Activated CD4-positive, CD25-positive, alpha-beta regulatory T cell (primary cell): ENCODE results near the gene GRIN2C.

Source experiments
- DNase-seq, 4 experiments: peaks; one replicate each; lab custom pipeline; 2025; lab: John Stamatoyannopoulos, UW

Gene GRIN2C

DNA sequence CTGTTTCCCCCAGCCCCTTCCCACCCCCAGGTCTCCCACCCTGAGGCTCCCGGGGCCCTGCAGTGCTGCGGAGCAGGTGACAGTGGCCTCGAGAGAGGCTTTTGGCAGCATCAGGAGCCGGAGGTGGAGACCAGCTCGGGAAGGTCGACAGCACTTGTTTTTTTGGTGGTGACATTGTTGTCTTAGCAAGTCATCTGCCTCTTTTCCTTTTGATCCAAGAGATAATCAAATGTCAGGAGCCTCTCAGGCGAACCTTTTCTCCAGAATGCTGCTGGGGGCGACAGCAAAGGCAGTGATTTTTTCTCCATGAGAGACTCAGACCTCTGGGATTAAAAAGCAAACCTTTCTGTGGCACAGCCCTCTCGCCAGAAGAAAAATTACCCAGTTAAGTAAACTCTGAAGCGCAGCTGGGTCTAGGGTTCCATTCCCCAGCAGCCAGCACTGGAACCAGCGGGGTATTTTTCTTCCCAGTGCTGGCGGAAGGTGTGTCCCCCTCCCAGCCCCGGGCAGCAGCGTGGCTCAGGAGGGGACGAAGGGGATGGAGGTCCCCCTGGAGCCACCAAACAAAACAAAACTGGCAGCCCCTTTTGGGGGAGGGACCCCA is 37.2 kb downstream of the GRIN2C start:
- no peak for DNase-seq

DNA sequence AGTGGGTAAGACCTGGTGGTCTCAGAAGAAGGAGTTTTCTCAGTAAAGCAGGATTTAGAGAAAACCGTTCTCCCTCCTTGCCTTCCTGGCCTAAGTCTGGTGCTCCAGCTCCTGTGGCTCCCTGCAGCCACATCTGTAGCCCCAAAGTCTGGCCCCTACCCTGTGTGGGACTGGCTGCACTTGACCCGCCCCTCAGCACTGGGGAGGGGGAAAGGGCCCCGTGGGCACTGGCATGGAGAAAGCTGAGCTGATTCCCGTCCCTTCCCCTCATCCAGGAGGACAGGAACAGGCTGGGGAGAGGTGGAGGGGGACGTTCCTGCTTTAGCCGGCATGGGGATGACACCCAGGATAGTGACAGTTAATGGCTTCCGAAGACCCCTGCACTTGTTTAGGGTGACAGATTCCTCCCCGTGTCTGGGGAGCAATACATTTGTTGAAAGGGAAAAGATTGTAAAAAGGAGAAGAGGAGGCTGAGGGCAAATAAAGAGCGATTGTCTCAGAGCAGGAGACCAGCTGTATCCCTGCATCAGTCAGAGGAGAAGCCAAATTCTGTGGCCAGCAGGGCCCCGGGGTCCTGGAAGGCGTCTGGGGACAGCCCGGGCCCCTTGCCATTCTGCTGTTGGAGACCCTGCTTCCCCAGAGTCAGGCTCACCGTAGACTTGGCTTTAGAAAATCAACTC is 37.9 kb downstream of the GRIN2C start:
- no peak for DNase-seq

DNA sequence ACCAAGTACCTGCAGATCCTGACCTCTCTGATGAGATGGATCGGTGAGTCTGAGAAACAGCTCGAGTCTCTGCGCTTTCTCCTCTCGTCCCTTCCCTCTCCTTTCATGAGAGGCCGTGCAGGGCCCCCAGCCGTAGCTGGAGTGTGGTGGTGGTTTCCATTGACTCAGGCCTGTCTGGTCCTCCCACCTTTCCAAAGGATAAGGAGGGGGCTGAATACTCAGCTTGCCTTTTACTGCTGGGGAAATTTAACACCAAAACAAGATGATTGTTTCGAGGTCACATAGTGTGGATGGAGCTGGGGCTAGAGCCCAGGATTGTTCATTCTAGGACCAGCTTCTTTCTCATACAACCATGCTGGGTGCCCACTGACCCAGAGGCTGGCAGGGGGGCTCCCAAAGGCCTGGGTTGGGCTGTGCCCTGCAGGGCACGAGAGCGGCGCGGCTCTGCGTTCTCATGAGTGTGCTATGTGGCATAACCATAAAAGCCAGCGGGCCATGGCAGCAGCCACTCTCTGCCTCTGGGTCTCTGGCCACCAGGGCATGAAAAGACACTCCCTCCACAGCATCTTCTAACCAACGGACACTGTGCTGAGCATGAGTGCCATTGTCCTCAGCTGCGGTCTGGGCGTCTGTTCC is 39.8 kb downstream of the GRIN2C start:
- no peak for DNase-seq

DNA sequence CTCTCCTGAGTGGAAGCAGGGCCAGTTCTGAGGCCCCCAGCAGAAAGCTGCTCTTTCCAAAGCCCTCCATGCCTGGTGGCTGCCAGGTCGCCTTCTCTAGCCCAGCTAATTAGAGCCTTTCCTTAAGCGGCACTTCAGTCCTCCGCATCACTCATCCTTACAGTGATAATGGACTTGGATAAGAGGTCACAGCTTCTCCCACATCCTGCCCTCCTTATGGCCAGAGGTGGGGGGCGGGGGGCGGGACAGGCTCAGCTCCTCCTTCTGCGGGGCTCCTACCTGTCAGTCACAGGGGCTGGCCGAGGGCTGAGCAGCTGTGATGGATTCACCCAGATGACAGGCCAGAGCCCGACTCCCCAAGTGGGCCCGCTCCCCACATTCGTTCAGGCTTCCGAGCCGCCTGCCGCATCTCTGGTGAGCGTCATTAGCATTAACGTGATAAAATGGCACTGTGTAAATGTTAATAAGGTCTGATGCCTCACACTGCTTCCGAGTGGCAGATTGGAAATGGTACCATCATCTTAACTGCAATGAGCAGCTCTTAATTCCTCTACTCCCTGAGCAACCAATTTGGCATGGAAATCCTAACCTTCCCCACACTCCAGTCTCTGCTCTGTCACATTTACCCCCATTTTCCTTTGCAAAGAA is 41.3 kb downstream of the GRIN2C start:
- no peak for DNase-seq

DNA sequence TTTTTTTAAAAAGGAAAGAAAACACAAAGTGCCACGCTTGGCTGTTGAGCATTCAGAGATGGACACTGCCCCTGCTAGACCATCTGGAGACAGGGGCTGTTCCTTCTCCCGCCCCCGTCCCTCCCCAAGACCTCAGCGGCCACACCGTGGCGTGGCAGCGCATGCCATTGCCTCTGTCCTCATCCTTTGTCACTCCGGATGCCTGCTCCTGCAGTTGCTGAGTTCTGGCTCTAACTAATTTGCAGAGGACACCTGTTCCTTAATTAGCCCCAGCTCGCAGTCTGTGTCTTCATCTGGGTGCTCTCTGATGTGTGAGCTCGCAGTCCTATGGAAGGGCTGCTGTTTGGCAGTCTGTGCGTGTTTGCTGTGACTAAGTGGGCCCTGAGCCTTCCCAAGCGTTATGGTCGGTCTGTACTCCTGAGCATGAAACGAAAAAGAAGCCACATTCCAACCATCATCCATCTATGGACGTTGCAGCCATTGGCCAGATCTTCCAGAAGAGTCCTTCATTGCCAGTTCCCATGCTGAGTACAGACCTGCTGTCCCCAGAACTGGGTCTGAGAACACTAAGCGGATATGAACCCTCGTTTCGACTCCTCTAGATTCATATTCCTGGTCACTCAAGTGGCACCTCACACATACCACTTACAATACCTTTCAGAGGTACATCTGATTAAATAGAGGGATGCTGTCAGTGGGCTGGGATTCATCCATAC is 42.6 kb downstream of the GRIN2C start:
- DNase-seq: no peak

DNA sequence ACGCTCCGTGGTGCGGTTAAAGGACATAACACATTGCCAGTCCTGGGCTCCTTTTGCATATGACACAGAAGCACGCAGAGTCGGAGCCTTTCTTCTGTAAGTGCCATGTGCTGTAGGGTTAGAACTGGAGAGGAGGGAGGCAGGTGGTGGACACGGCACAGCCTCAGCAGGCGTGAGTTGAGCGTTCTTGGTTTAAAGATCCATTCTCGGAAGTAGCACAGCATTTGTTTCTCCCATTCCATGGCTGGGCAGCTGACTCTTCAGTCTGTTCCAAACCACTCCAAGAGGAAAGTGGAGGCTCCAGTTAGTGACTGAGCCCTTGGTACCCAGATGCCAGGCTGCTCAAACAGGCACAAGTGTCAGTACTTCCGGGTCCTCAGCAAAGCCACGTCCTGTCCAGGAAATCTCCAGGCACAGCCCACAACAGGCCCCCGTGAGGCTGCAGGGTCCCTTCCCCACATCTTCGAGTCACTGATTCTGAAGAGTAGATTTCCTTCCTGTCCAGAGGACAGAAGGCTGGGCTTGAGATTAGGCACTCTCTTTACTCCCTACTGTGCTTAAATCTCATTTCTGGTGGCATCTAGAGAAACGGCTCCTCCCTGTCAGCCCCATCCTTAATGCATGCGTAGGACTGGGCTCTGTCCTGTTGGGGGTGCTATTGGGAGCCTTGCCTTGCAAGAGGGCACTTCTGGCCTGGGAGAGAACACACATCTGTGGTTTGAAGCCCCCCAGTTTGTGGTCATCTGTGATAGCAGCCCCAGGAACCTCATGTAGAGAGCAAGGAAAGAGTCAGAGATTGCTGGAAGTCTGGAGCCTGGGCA is 43.9 kb downstream of the GRIN2C start:
- DNase-seq: no peak

DNA sequence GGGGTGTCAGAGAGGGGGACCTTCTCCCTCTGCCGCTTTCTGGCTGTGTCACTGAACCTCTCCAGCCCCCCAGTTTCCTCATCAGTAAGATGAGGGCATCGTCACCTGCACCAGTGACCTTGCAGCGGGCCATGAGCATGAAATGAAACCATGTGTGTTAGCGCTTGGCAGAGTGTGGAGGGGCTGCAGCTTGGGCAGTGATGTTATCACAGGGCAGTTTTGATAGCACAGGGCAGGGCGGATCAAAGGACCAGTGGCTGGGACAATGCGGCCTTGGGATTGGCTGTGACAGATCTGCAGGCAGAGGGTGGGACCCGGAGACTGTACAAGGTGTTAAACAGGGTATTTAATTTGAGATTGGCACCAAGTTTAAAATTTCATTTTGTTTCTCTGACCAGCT is 44.6 kb downstream of the GRIN2C start:
- DNase-seq: no peak

DNA sequence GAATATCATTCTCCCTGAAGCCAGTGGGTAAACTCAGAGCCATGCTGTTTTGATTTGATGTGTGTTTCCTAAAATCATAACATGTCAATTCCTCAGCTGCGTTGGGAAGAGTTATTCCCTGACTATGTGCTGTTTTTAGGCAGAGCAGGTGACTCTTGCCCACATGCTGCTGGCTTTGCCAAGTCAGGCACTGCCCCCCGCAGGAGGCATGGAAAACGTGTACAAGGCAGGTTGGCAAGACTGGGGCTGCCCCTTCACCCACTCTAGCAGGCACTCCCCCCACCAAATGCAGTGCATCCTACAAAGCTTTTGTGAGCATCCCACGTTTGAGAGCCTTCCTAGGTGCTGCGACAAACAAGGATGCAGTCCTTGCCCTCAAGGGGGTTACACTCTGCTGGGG is 45.2 kb downstream of the GRIN2C start:
- DNase-seq: no peak

DNA sequence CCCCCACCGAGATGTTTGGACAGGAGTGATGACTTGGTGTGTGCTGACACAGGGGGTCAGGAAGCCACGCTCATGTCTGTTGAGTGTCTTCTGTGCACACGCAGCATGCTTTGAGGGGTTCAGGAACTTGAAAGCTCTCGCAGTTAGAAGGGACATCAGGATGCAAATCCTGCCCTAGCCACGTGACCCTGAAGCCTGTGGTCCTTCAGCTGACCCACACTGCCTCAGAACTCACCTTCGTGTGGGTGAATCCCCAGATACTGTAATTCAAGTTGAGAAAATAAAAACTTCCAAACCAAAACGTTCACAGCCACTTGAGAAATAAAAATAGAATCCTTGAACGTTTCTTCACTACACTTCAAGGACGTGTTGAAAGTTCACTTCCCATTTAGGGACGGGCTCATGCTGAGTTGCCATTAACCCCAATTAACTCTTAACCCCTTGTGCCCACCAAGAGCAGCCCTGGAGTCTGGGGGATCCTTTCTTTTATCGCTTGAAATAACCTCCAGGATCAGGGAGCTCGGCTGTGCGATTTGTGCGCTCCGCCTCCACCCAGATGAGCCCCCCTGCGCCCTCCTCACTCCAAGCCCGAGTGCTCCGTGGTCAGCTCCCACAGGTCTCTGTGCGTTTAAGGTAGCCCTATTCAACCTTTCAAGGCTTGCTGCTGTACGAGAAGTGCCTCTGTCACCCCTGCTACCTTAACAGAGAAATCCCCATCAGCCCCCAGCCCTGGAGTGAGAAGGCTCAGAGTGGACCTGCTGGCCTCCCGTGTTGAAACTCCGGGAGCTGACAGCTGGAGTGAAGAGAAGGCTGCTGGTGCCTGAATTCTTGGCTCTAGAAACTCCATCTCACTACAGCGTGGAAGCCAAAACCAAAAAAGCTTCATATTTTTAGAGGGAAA is 47.3 kb downstream of the GRIN2C start:
- DNase-seq: no peak

DNA sequence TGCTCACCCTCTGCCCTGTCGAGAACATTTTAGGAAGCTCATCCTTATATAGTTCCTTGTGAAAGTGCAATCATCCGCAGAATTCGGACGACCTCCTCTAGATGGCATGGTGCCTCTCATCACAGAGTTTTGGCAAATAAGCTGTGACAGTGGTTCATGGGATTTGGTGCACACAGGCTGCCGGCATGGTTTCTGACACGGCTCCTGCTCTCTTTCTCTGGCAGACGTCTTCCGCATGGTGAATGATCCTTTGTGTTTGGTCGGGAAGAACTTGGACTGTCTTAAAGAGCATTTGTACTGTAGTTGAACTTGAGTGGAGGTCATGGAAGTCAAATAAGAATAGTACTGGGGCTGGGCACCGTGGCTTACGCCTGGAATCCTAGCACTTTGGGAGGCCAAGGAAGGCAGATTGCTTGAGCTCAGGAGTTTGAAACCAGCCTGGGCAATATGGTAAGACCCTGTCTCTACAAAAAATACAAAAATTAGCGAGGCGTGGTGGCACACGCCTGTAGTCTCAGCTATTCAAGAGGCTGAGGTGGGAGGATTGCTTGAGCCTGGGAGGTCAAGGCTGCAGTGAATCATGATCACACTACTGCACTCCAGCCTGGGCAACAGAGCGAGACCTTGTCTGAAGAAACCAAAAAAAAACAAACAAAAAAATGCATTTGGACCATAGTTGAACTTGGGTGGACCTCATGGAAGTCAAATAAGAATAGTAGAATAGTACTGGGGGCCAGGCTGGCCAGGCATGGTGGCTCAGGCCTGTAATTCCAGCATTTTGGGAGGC is 48.8 kb downstream of the GRIN2C start:
- DNase-seq: no peak

DNA sequence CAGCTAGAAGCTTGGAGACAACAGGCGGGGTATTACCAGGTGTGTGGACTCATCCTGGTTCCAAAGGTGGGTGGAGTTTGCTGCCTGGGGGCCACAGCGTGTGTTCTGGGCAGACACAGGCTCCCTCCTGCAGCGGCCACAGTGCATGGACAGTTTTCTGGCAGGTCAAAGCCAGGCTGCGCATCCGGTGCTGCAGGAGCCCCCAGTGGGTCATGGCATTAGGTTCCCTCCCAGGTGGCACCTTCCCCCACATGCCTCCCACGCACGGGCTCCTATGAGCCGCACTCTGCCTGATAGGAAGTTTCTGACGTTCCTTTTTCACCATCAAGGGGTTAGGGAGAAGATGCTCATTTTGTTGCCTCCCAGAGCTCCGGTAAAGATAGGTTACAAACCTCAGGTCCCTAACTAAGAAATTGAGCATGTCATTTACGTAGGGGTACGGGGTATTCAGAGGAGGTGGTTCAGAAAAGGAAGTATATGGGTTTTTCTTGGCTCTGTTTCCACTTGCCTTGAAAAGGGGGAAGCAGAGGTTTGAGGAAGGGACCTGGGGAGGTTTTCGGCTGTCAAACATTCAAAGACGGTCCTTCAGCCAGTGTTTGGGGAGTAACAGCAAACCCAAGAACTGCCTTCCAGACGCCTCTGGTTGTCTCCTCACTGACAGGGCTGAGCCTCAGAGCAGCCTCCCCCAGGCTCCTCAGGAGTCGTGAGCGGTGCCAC is 50.8 kb downstream of the GRIN2C start:
- DNase-seq: no peak

DNA sequence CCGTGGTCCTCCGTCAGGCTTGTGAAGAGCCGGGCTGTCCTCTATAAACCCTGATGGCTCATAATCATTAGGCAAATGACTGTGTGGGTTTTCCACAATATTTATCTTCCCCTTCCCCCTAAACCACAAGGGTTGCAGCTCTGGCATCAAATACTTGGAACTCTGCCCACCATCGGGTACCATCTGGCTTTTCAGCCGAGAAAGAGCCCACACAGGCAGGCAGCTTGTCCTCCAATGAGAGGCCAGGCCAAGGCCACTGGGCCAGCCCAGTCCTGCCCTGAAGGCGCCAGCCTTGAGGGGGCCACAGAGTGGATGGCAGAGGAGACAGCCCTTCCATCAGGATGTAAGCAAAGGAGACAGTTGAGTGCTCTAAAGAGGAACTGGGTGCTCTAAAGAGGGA is 51.8 kb downstream of the GRIN2C start:
- no peak for DNase-seq

DNA sequence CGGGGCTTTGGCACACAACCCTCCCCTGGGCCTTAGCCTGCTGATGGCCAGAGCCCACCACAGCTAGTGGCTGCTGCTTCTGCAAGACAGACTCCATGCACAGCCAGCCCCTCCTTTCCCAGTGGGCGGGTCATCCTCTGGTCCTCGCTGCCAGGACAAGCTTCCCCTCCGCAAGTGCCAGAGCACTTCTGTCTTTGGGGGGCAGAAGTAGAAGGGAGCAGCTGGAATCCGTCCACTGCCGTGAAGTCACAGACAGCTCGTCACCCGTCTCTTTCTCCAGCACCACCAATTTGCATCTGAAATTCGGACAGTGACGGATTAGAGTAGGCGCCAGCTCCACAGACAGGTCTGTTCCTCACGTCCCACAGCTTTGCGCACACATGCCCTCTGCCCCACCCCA is 52.2 kb downstream of the GRIN2C start:
- DNase-seq: no peak

DNA sequence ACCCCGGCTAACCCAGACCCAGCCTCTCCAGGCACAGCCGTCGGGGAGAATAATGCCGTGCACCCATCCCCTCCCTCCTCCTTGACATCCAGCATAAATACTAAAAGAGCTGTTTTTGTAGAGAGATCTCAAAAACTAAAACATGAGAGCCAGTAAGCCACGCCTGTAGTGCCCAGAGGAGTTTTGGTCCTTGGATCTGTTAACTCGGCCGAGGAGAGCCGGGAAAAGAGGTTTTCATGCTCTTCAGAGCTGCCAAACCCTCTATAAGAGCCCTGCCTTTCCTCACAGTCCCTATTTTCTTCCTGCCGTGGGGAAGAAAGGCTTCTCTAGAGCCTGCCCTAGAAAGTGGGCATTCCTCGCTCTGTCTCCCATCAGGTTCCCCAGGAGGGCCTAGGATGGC is 53.4 kb downstream of the GRIN2C start:
- no peak for DNase-seq

DNA sequence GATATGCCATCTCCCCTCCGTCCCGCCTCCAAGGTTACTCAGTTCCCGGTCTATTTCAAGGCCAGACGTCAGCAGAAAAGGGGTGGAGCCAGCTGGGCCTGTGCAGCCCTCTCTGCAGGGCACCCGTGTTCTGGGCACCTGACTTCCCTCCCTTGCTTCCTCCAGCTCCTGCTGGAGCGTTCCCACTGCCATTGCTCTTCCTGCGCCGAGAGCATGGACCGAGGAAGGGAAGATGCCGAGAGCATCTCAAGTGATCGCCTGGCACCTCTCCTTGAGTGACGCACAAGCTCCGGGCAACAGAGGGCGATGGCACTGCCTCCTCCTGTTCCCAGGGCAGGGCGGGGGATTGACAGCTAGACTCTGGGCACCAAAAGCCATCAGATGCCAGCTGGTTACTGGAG is 54.1 kb downstream of the GRIN2C start:
- DNase-seq: no peak

DNA sequence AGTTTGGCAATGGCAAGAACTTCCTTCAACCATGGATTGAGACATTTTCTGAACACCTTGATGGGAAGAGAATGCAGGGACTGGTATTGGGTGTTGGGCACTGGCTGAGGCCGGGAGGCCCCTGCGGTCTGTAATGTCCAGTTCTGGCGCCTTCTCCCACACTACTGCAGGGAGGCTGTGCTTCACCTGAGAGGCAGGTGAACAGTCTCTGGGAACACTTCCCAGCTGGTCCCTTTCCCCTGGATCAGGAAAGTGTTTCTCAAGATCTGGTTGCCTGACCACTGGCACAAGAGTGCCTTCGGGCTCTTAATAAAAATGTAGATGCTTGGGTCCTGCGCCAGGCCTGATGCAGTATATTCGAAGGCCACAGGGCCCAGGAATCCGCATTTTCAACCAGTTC is 55.0 kb downstream of the GRIN2C start:
- no peak for DNase-seq

DNA sequence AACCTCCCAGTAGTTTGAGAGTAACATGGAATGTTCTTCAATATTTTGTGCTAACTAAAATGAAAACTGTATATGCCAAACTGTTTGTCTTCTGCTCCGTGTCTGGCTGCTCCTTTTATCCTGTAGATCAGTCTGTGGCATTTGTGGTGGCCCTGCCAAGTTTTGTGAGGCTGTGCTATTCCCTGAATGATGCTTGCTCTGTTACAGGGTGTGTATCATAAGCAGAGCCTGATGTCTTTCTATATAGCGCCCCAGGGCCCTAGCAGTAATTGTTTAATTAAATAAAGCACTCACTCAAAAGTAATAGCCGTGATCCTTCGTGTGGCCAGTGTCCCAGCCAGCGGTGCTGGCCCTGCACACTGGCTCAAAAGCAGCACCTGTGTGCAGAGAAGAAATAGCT is 55.7 kb downstream of the GRIN2C start:
- DNase-seq: no peak

DNA sequence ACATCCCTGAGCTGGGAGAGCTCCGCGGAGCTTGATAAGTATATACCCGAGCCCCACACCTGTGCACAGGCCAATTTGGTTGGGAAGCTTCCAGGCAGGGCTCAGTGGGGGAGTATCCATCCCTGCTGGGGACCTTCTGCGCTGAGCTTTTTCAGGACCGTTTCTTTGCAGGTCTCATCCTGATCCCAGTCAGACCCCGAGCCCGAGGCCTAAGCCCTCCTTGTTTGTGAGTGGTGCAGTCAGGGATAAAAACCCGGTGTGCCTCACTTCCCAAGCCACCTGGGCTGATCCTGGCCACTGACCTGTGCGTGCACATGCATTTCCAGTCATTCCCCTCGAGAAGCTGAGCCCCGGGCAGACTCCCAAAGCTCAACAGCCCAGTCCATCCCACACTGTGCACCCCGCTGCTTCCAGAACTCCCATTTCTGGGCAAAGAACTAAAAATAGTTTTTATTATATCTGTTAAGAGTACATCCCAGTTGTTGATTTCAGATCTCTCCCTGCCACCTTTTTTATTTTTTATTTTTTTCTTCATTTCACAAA is 56.2 kb downstream of the GRIN2C start:
- no peak for DNase-seq

DNA sequence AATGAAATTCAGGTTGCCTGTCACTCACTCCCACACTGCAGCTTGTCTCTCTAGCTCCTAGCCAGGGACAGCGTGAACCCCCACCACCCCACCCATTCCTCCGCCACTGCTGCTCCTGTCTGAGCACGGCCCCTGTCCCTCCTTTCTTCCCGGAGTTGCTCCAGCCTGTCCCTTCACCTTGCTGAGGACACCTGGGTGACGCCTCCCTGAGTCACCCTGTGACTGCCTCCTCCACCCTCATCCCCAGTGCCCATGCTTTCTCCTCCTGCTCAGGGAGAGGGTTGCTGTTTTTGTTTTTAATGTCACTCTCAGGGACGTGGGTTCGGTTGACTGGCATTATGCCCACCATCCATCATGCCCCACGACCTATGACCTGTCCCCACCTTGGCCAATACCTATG is 57.8 kb downstream of the GRIN2C start:
- DNase-seq: no peak
